Measurements from ENCODE around the gene RNGTT. TPM values are rescaled to one million over a fixed set of nuclear protein-coding genes. Genes with fewer than 3 reads are reported as not detected.
A peak's percentile ranks its signal among the peaks of the same experiment; 100 is the strongest.

The RNGTT gene
- total RNA-seq, 1 donor from 2014 or later = 23.3 TPM

DNA sequence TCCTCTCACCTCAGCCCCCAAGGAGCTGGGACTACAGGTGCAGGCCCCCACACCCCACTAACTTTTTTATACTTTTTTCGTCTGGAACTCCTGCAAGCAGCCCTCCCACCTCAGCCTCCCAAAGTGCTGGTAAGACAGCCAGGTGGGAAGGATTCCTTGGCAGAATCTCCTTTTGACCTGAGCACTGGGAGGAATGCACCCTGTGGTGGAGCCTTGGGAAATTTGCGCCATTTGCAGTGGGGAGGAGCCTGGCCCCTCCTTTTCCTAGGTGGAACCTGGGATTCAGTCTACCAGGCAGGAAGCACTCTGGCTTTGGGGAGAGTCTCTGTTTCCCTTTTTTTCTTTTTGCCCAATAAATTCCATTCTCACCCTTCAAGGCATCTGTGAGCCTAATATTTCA lies 2.3 kb upstream of the RNGTT start:
- H3K36me3 Mint-ChIP-seq (ENCODE audit: low read depth) = peaks cover 15% of the 10 kb centered on the region
- peaks cover 9% of the 10 kb centered on the region for H3K9me3 Mint-ChIP-seq
- peak overlapping the region; percentile 47 for H3K4me3 Mint-ChIP-seq
- peaks cover 26% of the 10 kb centered on the region for H3K4me1 Mint-ChIP-seq
- no peaks in the 10 kb centered on the region for H3K27me3 Mint-ChIP-seq (ENCODE audit: low read depth)
- TF ChIP-seq, protein P1, sequence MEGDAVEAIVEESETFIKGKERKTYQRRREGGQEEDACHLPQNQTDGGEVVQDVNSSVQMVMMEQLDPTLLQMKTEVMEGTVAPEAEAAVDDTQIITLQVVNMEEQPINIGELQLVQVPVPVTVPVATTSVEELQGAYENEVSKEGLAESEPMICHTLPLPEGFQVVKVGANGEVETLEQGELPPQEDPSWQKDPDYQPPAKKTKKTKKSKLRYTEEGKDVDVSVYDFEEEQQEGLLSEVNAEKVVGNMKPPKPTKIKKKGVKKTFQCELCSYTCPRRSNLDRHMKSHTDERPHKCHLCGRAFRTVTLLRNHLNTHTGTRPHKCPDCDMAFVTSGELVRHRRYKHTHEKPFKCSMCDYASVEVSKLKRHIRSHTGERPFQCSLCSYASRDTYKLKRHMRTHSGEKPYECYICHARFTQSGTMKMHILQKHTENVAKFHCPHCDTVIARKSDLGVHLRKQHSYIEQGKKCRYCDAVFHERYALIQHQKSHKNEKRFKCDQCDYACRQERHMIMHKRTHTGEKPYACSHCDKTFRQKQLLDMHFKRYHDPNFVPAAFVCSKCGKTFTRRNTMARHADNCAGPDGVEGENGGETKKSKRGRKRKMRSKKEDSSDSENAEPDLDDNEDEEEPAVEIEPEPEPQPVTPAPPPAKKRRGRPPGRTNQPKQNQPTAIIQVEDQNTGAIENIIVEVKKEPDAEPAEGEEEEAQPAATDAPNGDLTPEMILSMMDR (conservative IDR thresholded peaks at IDR 0.05) = no peak
- DNase-seq (ENCODE audit: low read depth, low spot score) = no peak
- no peak overlapping the region for H3K27ac Mint-ChIP-seq (ENCODE audit: unreplicated experiment)

DNA sequence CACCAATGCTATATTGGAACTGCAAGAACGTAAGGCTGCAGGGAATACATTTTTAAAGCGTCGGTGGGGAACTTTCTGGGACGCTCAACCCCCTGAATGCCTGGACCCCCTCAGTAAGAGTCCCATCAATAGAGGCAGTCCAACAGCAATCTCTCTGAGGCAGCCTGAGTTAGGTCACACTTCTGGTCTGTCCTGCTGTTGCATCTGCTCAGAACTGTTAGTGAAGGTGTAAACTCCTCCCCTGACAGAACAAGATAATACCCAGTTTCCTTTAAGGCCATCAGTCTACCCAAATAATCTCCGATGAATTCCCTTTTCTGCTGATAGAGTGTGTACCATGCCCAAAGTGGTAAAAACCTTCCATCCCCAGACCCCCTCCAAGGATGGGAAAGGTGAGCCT lies 1.1 kb upstream of the RNGTT start:
- Mint-ChIP-seq H3K36me3 (ENCODE audit: low read depth) (peaks cover 19% of the 10 kb centered on the region), H3K4me3 (peak overlapping the region; percentile 97), H3K27me3 (ENCODE audit: low read depth) (no peaks in the 10 kb centered on the region), H3K4me1 (peaks cover 26% of the 10 kb centered on the region), H3K27ac (ENCODE audit: unreplicated experiment) (peak overlapping the region; percentile 43), H3K9me3 (peaks cover 9% of the 10 kb centered on the region)
- no peak for DNase-seq (ENCODE audit: low read depth, low spot score)
- TF ChIP-seq, protein P1 (conservative IDR thresholded peaks at IDR 0.05) = no peak

DNA sequence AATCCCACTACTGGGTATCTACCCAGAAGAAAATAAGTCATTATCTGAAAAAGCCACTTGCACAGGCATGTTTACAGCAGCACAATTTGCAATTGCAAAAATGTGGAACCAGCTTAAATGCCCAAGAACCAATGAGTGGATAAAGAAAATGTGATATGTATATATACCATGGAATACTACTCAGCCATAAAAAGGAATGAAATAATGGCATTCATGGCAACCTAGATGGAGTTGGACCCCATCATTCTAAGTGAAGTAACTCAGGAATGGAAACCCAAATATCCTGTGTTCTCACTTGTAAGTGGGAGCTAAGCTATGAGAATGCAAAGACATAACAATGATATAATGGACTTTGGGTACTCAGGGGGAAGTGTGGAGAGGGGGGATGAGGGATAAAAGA lies 4.6 kb downstream of the RNGTT start:
- Mint-ChIP-seq H3K27me3 (ENCODE audit: low read depth) (no peaks in the 10 kb centered on the region), H3K4me3 (no peak overlapping the region), H3K27ac (ENCODE audit: unreplicated experiment) (no peak overlapping the region), H3K4me1 (peaks cover 16% of the 10 kb centered on the region), H3K36me3 (ENCODE audit: low read depth) (peaks cover 41% of the 10 kb centered on the region), H3K9me3 (peaks cover 7% of the 10 kb centered on the region)
- no peak for DNase-seq (ENCODE audit: low read depth, low spot score)
- TF ChIP-seq, protein P1 (conservative IDR thresholded peaks at IDR 0.05) = no peak

DNA sequence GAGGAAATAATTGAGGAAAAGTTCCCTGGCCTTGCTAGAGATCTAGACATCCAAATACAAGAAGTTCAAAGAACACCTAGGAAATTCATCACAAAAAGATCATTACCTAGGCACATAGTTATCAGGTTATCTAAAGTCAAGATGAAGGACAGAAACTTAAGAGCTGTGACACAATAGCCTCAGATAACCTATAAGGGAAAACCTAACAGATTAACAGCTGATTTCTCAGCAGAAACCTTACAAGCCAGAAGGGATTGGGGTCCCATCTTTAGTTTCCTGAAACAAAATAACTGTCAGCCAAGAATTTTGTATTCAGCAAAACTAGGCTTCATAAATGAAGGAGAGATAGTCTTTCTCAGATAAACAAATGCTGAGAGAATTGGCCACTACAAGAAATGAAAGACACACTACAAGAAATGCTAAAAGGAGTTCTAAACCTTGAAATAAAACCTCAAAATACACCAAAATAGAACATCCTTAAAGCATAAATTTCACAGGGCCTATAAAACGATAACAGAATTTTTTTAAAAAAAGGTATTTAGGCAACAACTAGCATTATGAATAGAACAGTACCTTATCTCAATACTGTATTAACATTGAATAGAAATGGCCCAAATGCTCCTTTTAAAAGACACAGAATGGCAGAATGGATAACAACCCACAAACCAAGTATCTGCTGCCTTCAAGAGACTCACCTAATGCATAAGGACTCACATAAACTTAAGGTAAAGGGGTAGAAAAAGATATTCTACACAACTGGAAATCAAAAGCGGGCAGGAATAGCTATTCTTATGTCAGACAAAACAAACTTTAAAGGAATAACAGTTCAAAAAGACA lies 9.7 kb downstream of the RNGTT start:
- TF ChIP-seq, protein P1 (conservative IDR thresholded peaks at IDR 0.05) = no peak

DNA sequence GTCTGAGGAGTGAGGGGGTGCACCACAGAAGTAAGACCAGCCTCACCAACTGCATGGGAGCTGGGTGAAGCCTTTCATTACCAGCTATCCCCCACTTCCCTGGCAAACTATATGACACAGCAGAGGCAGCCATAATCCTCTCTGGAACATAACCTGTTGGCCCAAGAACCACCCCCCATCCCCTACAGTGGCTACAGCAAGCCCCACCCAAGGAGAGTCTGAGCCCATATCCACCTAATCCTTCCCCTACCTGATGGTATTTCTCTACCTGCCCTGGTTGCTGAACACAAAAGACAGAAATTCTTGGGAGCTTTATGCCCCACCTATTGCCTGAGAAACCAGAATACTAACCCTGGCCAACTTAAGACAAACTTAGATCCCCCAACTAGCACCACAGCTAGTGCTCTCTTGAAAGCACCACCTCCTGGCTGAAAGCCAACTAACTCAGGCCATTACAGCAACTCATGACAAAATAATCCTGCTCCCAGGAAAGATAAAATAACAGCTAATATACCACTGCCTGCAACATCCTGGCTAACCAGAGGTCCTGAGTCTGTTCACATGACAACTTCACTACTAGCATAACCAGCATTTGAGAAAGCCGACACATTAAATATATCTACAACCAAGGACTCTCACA lies 11.2 kb downstream of the RNGTT start:
- DNase-seq (ENCODE audit: low read depth, low spot score) = no peak
- TF ChIP-seq, protein P1 (conservative IDR thresholded peaks at IDR 0.05) = no peak
- H3K27me3 Mint-ChIP-seq (ENCODE audit: low read depth) = no peaks in the 10 kb centered on the region
- H3K4me1 Mint-ChIP-seq = no peaks in the 10 kb centered on the region
- H3K27ac Mint-ChIP-seq (ENCODE audit: unreplicated experiment) = peak overlapping the region; percentile 69
- peaks cover 15% of the 10 kb centered on the region for H3K9me3 Mint-ChIP-seq
- peaks cover 47% of the 10 kb centered on the region for H3K36me3 Mint-ChIP-seq (ENCODE audit: low read depth)
- H3K4me3 Mint-ChIP-seq = no peak overlapping the region

More for the DNA sequence above, 9.7 kb downstream of the RNGTT start:
- H3K4me3 Mint-ChIP-seq = no peak overlapping the region
- no peak overlapping the region for H3K27ac Mint-ChIP-seq (ENCODE audit: unreplicated experiment)
- H3K36me3 Mint-ChIP-seq (ENCODE audit: low read depth) = peaks cover 60% of the 10 kb centered on the region
- H3K4me1 Mint-ChIP-seq = no peaks in the 10 kb centered on the region
- H3K27me3 Mint-ChIP-seq (ENCODE audit: low read depth) = no peaks in the 10 kb centered on the region
- peaks cover 15% of the 10 kb centered on the region for H3K9me3 Mint-ChIP-seq
- DNase-seq (ENCODE audit: low read depth, low spot score) = no peak

Measured in neural crest cell (in vitro differentiated cells).